ENCODE data around the gene C3orf38. TPM values are rescaled to one million over a fixed set of nuclear protein-coding genes. Genes with fewer than 3 reads are reported as not detected.
A peak's percentile ranks its signal among the peaks of the same experiment; 100 is the strongest.
"Not testable (repeated sequence)": the region's sequence is repeated elsewhere in the genome, so short reads cannot be mapped to it uniquely, and the experiment has no call there.

The C3orf38 gene
- total RNA-seq, 2 donors from 2014 or later, result 21.8 to 24.4 TPM

GRCh38 chr3:88148651-88149050, 1.1 kb upstream of the C3orf38 start:
- ATAC-seq (no peak), DNase-seq (ENCODE audit: low spot score in 2 of 2) (no peak)
- Mint-ChIP-seq H3K9me3 (no peaks in the 10 kb centered on the region), H3K27ac (peak overlapping the region; percentile 98), H3K36me3 (peaks cover 14 to 30% of the 10 kb centered on the region in 2 donors)

- H3K36me3 Mint-ChIP-seq, result peaks cover 14 to 30% of the 10 kb centered on the region in 2 donors
- peak overlapping the region; percentile 98 for H3K27ac Mint-ChIP-seq
- peak; percentile 28 to 34 for ATAC-seq
- no peaks in the 10 kb centered on the region for H3K9me3 Mint-ChIP-seq
- DNase-seq (ENCODE audit: low spot score in 2 of 2), result no peak
Measured at GRCh38 chr3:88149101-88149508, 654 bp upstream of the C3orf38 start.

GRCh38 chr3:88150371-88150770, 612 bp downstream of the C3orf38 start:
- Mint-ChIP-seq H3K27ac (peak overlapping the region; percentile 98), H3K36me3 (peaks cover 14 to 34% of the 10 kb centered on the region in 2 donors), H3K9me3 (no peaks in the 10 kb centered on the region)
- peak in 1 of 2 donors; percentile 10 for ATAC-seq
- peak in 1 of 2 donors; percentile 17 for DNase-seq (ENCODE audit: low spot score in 2 of 2)

DNA sequence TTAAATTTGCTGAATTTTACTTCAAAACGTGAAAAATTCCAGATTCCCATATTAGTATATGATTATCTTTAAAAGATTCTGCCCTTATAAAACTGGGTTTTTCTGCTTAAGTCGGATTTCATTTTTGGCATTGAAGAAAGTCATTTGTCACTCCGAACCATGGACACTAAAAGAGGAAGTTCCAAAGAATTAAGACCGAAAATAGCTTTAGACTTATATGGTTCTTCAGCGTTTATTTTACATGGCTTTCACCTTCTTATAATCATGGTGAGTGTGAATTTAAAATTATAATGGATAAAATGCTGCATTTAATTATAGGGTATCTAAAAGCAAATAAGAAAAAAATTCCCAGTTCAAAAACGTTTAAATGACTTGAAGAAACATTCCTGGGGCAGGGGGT, 1.0 kb downstream of the C3orf38 start:
- ATAC-seq (no peak), DNase-seq (ENCODE audit: low spot score in 2 of 2) (no peak)
- Mint-ChIP-seq H3K9me3 (no peaks in the 10 kb centered on the region), H3K27ac (peak overlapping the region; percentile 98), H3K36me3 (peaks cover 14 to 34% of the 10 kb centered on the region in 2 donors)

DNA sequence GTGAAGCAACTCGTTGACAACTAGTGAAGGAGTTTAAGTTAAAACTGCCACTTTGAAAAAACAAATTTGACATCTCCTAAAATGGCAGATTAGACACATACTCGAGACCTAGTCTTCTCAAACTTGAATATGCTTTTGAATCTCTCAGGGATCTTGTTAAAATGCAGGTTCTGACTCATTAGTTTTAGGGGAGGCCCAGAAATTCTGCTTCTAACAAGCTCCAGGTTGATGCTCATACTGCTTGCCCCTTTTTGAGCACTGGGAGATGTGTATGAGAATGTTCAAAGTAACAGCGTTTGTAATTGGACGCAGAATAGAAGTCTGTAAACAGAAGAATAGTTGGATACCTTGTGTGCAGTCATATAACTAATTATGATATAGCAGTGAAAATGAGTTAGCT, 1.6 kb downstream of the C3orf38 start:
- ATAC-seq, result no peak
- no peak for DNase-seq (ENCODE audit: low spot score in 2 of 2)
- Mint-ChIP-seq H3K9me3 (no peaks in the 10 kb centered on the region), H3K36me3 (peaks cover 14 to 34% of the 10 kb centered on the region in 2 donors), H3K27ac (peak overlapping the region; percentile 16 to 98)

DNA sequence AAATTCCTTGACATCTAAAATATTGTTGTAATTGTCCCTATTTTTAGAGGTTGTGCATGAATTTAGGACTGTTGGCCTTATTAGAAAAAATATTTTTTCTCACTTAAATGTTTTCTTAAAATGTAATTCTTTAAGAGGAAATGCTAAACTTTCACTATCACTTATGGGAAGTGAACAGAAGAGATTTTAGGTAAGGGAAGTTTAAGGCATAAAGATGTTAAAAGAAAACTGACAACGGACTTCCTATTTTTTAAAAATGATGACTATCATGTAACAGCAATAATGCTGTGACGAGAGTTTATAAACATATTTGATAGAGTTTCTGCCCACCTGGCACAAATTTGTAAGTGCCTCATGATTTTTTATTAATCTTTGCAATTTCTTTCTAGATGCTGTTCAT, 3.1 kb downstream of the C3orf38 start:
- Mint-ChIP-seq H3K9me3 (no peaks in the 10 kb centered on the region), H3K36me3 (peaks cover 14 to 30% of the 10 kb centered on the region in 2 donors), H3K27ac (no peak overlapping the region)
- ATAC-seq (no peak), DNase-seq (ENCODE audit: low spot score in 2 of 2) (no peak)

DNA sequence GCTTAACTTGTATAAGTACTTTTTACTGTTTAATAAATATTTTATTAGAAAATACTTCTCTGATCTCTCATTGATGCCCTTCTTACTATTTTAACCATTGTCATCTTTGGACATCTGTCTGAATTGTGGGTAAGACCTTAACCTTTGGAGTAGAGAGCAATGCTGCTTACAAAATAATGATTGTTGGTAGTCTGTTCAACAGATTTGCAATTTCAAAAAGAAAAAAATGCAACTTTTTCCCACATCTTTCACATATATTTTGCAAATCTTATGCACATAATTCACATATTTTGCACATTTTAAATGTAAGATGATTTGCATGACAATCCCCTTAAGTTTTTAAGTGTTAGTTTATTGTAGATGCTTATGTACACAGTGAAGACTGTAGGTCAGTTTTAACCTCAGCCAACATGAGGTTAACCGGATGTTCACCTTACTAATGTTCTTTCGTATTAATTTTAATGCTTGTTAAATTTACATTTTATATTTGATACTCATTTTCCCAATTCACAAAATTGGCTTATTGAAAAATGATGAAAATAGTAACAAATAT, 16.7 kb downstream of the C3orf38 start:
- Mint-ChIP-seq H3K9me3 (no peaks in the 10 kb centered on the region), H3K36me3 (no peaks in the 10 kb centered on the region), H3K27ac (no peak overlapping the region)
- ATAC-seq (no peak), DNase-seq (ENCODE audit: low spot score in 2 of 2) (no peak)

DNA sequence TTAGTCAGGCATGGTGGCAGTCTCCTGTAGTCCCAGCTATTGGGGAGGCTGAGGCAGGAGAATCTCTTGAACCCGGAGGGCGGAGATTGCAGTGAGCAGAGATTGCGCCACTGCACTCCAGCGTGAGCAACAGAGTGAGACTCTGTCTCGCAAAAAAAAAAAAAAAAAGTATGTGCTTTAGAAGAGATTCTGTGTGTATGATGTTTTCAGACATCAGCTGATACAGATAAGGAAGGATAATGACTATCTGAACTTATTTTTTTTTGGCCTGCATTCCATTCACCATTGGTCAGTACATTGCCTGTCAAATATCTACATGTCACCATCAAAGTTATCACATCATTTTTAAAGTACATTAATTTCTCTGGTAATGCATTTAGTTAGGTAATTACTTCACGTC, 17.4 kb downstream of the C3orf38 start:
- no peak for ATAC-seq
- Mint-ChIP-seq H3K36me3 (no peaks in the 10 kb centered on the region), H3K9me3 (no peaks in the 10 kb centered on the region)

DNA sequence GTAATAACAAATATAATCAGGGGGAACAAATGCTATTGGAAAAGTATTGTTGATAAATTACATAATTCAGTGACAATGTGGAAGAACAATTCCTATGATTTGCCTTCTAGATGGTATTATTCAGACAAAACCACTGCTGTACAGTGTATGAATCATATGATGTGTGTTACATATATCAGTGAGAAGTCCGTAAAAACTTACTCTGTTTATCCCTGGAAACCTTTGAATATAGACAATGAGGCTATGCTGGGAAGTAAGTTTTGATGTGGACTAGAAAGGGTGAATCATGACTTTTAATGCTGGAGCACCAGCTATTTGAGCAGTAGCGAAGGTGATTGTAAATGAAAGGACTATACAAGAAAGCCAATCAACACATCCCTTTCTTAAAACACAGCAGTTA, 17.9 kb downstream of the C3orf38 start:
- Mint-ChIP-seq H3K36me3 (no peaks in the 10 kb centered on the region), H3K27ac (no peak overlapping the region)
- no peak for DNase-seq (ENCODE audit: low spot score in 2 of 2)

More for the DNA sequence above, 17.4 kb downstream of the C3orf38 start:
- no peak for DNase-seq (ENCODE audit: low spot score in 2 of 2)
- no peak overlapping the region for H3K27ac Mint-ChIP-seq

DNA sequence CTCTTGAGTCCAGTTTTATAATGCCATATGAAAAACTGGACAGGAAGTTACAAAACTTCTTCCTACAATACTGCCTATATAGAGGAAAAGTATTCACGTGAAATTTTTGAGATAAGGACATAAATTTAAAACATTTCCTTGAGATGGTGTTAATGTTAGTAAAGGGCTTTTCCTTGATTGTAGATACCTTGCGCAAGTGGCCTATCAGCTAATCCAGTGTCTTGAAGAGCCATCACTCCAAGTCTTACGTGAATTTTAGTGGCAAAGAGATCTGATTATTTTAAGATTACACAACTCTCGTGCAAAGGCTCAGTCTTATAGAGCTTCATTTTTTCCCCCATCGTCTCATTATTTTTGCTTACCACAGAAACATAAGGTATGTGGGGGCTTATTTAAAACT, 18.4 kb downstream of the C3orf38 start:
- DNase-seq (ENCODE audit: low spot score in 2 of 2) (no peak), ATAC-seq (no peak)
- Mint-ChIP-seq H3K9me3 (no peaks in the 10 kb centered on the region), H3K27ac (no peak overlapping the region), H3K36me3 (no peaks in the 10 kb centered on the region)

More for the DNA sequence above, 17.9 kb downstream of the C3orf38 start:
- no peak for ATAC-seq
- H3K9me3 Mint-ChIP-seq, result no peaks in the 10 kb centered on the region

- ATAC-seq (peak in 1 of 2 donors; percentile 66), DNase-seq (ENCODE audit: low spot score in 2 of 2) (peak in 1 of 2 donors; percentile 27)
- peaks cover 19 to 23% of the 10 kb centered on the region in 2 donors for H3K9me3 Mint-ChIP-seq
- peaks cover 7 to 29% of the 10 kb centered on the region in 2 donors for H3K36me3 Mint-ChIP-seq
- H3K27ac Mint-ChIP-seq, result peak overlapping the region in 1 of 2 donors; percentile 24
Measured at GRCh38 chr3:88180398-88180999, 30.7 kb downstream of the C3orf38 start.

DNA sequence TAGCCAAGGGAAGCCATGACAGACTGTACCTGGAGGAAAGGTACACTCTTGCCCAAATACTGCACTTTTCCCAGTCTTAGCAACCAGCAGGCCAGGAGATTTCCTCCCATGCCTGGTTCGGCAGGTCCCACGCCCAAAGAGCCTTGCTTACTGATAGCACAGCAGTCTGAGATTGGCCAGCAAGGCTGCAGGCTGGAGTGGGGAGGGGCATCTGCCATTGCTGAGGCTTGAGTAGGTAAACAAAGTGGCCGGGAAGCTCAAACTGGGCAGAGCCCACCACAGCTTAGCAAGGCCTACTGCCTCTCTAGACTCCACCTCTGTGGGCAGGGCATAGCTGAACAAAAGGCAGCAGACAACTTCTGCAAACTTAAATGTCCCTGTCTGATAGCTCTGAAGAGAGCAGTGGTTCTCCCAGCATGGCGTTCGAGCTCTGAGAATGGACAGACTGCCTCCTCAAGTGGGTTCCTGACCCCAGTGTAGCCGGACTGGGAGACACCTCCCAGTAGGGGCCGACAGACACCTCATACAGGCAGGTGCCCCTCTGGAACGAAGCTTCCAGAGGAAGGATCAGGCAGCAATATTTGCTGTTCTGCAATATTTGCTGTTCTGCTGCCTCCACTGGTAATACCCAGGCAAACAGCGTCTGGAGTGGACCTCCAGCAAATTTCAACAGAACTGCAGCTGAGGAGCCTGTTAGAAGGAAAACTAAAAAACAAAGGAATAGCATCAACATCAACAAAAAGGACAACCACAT, 32.6 kb downstream of the C3orf38 start:
- DNase-seq (ENCODE audit: low spot score in 2 of 2); H3K27ac Mint-ChIP-seq; ATAC-seq: not testable (repeated sequence)
- Mint-ChIP-seq H3K9me3 (peaks cover 19 to 33% of the 10 kb centered on the region in 2 donors), H3K36me3 (peaks cover 7 to 35% of the 10 kb centered on the region in 2 donors)

DNA sequence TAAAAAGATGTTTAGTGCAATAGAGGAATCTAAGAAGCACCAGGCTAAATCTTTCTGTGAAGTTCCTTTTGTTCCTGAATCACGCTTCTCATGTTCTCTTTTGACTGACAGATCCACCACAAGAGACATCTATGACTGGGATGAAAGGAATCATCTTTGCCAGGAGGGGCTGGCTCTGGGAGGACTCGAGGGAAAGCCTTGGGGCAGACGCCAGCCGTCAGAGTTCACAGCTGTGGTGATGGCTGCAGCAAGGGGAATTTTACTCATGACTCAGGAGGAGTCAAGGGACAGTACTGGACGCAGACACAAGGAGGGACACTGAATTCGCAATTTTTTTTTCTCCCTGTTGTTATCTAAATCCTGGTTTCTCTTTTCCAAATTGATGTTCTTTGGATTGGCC, 38.7 kb downstream of the C3orf38 start:
- Mint-ChIP-seq H3K27ac (no peak overlapping the region), H3K9me3 (peaks cover 18 to 35% of the 10 kb centered on the region in 2 donors), H3K36me3 (peaks cover 14 to 24% of the 10 kb centered on the region in 2 donors)
- DNase-seq (ENCODE audit: low spot score in 2 of 2) (no peak), ATAC-seq (peak in 1 of 2 donors; percentile 31)

DNA sequence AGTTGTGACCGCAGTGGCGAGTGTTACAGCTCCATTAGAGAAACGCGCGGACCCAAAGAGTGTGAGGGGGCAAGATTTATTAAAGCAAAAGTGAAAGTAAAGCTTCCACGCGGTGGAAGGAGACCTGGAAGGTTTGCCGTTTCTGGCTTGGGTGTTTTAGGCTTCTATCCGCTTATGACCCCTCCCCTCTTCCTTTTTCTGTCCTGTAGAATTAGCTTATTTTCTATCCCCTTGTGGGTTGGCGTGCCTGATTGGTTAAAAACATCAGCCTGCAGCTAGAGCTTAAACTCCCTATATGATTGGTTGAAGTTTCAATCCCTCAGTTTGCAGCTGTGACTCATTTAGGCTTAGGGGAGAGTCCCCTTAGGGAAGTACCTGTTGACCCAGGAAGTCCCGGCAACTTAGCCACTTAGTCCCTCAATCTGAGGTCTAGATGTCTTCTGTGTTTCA, 39.6 kb downstream of the C3orf38 start:
- ATAC-seq (peak; percentile 82 to 95), DNase-seq (ENCODE audit: low spot score in 2 of 2) (no peak)
- Mint-ChIP-seq H3K36me3 (peaks cover 14 to 17% of the 10 kb centered on the region in 2 donors), H3K9me3 (peaks cover 15 to 30% of the 10 kb centered on the region in 2 donors), H3K27ac (peak overlapping the region in 1 of 2 donors; percentile 11)

DNA sequence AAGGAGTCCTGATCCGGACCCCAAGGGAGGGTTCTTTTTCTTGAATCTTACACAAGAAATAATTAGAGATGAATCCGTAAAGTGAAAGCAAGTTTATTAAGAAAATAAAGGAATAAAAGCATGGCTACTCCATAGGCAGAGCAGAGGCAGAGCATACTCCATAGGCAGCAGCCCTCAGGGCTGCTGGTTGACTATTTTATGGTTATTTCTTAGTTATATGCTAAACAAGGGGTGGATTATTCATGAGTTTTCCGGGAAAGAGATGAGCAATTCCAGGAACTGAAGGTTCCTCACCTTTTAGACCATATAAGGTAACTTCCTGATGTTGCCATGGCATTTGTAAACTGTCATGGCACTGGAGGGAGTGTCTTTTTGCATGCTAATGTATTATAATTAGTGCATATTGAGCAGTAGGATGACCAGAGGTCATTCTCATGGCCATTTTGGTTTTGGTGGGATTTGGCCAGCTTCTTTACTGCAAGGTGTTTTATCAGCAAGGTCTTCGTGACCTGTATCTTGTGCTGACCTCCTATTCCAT, 42.2 kb downstream of the C3orf38 start:
- ATAC-seq (no peak), DNase-seq (ENCODE audit: low spot score in 2 of 2) (no peak)
- no peak overlapping the region for H3K27ac Mint-ChIP-seq
- H3K9me3 Mint-ChIP-seq, result peaks cover 7 to 8% of the 10 kb centered on the region in 2 donors
- peaks cover 0 to 7% of the 10 kb centered on the region in 2 donors for H3K36me3 Mint-ChIP-seq

DNA sequence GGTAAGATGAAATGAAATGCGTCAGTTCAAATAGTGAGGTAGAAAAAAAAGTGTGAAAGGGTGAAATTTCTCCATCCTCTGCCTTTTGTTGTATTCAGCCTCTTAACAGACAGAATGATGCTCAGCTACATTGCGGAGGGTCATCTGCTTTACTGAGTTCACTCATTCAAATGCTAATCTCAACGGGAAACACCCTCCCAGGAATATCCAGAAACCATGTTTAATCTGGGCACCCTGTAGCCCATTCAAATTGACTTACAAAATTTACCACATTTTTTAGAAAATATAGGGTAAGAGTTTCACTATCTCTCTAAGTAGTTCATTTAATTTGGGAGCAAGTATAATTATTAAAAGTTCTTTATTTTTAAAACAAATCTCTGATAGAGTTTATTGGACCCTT, 42.9 kb downstream of the C3orf38 start:
- ATAC-seq (no peak), DNase-seq (ENCODE audit: low spot score in 2 of 2) (no peak)
- Mint-ChIP-seq H3K9me3 (peaks cover 7 to 8% of the 10 kb centered on the region in 2 donors), H3K27ac (no peak overlapping the region), H3K36me3 (peaks cover 0 to 7% of the 10 kb centered on the region in 2 donors)

- Mint-ChIP-seq H3K9me3 (no peaks in the 10 kb centered on the region), H3K27ac (peak overlapping the region in 1 of 2 donors; percentile 35), H3K36me3 (no peaks in the 10 kb centered on the region)
- ATAC-seq (peak; percentile 70 to 79), DNase-seq (ENCODE audit: low spot score in 2 of 2) (peak in 1 of 2 donors; percentile 35)
Measured at GRCh38 chr3:88195951-88196434, 46.2 kb downstream of the C3orf38 start.
